Mucosa of descending colon (tissue), 3 donors: ENCODE data around the gene GPR158. TPM values are rescaled to one million over a fixed set of nuclear protein-coding genes. Genes with fewer than 3 reads are reported as not detected.

Source experiments
- ATAC-seq: fragments of 200-7000 bp; cut with Tn5 transposase; one replicate; pipeline ENCODE4 v1.9.1; 2020; ENCODE audit warnings: mild to moderate bottlenecking, moderate library complexity
- DNase-seq, 3 donors: peaks; one replicate each; pipeline ENCODE4 v3.0.0-alpha.2; 2020
- H3K36me3 ChIP-seq: fragments of 200-600 bp; one replicate; pipeline ENCODE4 v1.8.0; 2021; ENCODE audit warnings: low read depth, mild to moderate bottlenecking
- H3K4me1 ChIP-seq: fragments of 200-600 bp; one replicate; pipeline ENCODE4 v1.8.0; 2021; ENCODE audit warnings: low read depth, mild to moderate bottlenecking
- H3K4me3 ChIP-seq: fragments of 200-600 bp; one replicate; pipeline ENCODE4 v1.8.0; 2021; ENCODE audit warnings: mild to moderate bottlenecking
- H3K9me3 ChIP-seq: fragments of 200-600 bp; one replicate; pipeline ENCODE4 v1.8.0; 2021; ENCODE audit warnings: mild to moderate bottlenecking
- intact Hi-C, 2 donors: fragments of 100-400 bp; cut with DNase I in 1 of 2; cut with micrococcal nuclease in 1 of 2; formaldehyde crosslinking; loops; one replicate each; pipeline versions ENCODE4 v1.11.0 to v1.11.1; 2022; cut with DNase I, micrococcal nuclease
- total RNA-seq, 3 donors: library from RNA; stranded (reverse); fragmentation: NEBNext Ultra II Directional in 2 of 3; extraction: Animal tissue kit (Norgen Biotek cat#: 25700) in 2 of 3; gene quantifications; one replicate each; pipeline versions ENCODE4 v1.2.1 to v1.2.4, GENCODE V29; 2021 to 2023
- TF ChIP-seq, protein P1 (sequence below): fragments of 200-600 bp; IDR thresholded peaks from one replicate; pipeline ENCODE4 v1.8.0; 2022; ENCODE audit warnings: antibody characterized with exemption, mild to moderate bottlenecking
- donor health status: DM: no; HTN: no; CAD: no; lungs with moderate emphysema.
- donor health status: DM: no; HTN: no; CAD: no.
- donor health status: DM: no; HTN: yes; CAD: no.

The GPR158 gene
- total RNA-seq, 3 donors from 2014 or later = 0.20 to 0.51 (median 0.24) TPM

DNA sequence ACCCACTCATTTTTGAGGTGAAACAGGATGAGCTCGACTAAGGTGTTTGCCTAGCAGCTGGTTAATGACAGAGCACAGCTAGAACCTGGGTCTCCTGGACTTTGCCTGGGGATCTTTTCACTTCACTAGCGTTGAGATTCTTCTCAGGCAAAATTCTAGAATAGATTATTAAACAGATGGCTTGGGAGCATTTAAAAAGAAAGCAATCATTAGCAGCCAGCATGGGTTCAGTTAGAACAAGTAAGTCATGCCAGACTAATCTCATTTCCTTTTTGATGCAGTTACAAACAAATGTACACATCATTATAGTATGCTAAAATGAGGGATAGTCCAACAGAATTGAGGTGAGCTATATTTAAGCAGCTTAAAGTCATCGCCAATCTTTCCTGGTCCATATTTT, 467.9 kb downstream of the GPR158 start:
- H3K4me3 ChIP-seq = no peak overlapping the region
- TF ChIP-seq, protein P1, sequence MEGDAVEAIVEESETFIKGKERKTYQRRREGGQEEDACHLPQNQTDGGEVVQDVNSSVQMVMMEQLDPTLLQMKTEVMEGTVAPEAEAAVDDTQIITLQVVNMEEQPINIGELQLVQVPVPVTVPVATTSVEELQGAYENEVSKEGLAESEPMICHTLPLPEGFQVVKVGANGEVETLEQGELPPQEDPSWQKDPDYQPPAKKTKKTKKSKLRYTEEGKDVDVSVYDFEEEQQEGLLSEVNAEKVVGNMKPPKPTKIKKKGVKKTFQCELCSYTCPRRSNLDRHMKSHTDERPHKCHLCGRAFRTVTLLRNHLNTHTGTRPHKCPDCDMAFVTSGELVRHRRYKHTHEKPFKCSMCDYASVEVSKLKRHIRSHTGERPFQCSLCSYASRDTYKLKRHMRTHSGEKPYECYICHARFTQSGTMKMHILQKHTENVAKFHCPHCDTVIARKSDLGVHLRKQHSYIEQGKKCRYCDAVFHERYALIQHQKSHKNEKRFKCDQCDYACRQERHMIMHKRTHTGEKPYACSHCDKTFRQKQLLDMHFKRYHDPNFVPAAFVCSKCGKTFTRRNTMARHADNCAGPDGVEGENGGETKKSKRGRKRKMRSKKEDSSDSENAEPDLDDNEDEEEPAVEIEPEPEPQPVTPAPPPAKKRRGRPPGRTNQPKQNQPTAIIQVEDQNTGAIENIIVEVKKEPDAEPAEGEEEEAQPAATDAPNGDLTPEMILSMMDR = no peak
- H3K36me3 ChIP-seq = no peaks in the 10 kb centered on the region
- intact Hi-C loops = no loop called here
- H3K4me1 ChIP-seq = no peaks in the 10 kb centered on the region
- DNase-seq = no peak
- ATAC-seq = no peak
- H3K9me3 ChIP-seq = no peaks in the 10 kb centered on the region

DNA sequence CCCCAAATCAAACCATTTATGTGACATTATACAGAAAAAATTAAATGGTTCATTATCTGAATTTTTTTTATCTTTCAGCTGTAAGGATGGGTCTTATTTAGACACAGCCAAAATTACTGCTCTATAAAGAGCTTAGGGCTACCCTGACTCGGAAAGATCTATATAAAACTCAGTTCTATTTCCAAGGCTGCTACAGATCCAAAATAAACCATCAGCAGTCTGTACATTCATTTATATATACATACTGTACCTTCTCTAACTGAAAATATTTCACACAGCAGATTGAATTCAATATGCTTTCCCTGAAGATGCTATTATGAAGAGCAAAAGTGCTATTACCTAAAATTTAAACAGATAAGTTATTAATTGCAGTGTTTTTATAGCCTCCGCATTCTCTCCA, 471.6 kb downstream of the GPR158 start:
- no peaks in the 10 kb centered on the region for H3K4me1 ChIP-seq
- no peak overlapping the region for H3K4me3 ChIP-seq
- no peaks in the 10 kb centered on the region for H3K9me3 ChIP-seq
- ATAC-seq = no peak
- no peak for DNase-seq
- no peaks in the 10 kb centered on the region for H3K36me3 ChIP-seq
- TF ChIP-seq, protein P1 = no peak
- intact Hi-C loops = no loop called here

- TF ChIP-seq, protein P1 = no peak
- H3K9me3 ChIP-seq = no peaks in the 10 kb centered on the region
- no peaks in the 10 kb centered on the region for H3K4me1 ChIP-seq
- DNase-seq (no peak), ATAC-seq (no peak)
- intact Hi-C loops = no loop called here
- no peak overlapping the region for H3K4me3 ChIP-seq
- no peaks in the 10 kb centered on the region for H3K36me3 ChIP-seq
Measured at GRCh38 chr10:25651534-25651933, 476.7 kb downstream of the GPR158 start.

Other genes with a start within 250 kb of the GPR158 start
- gene PRTFDC1, start 222.4 kb upstream of the GPR158 start, total RNA-seq = 10 to 100 TPM in 1 of 3 donors, 1 to 10 TPM in 2; 6.1 to 11.9 (median 6.9) TPM
- gene ENKUR, start 158.8 kb upstream of the GPR158 start, total RNA-seq = under 1 TPM; 0.32 to 0.98 (median 0.77) TPM
- 1 to 10 TPM; 2.2 to 3.7 (median 3.2) TPM for gene THNSL1, start 158.4 kb upstream of the GPR158 start, total RNA-seq